H1 (cell line): Measurements from ENCODE around the gene GDPD2.

Experiments used
- POLR2A ChIP-seq, 2 experiments: IDR thresholded peaks; 1 replicate in 1 of 2; 2 replicates in 1 of 2; pipeline ENCODE4 v1.6.1; 2011; ENCODE audit warnings: low read depth in 2 of 2, low read length in 2 of 2, mild to moderate bottlenecking in 2 of 2; ENCODE audit errors: control extremely low read depth in 1 of 2
- RAD21 ChIP-seq, 2 experiments: IDR thresholded peaks in 1 of 2; conservative IDR thresholded peaks in 1 of 2; 2 replicates each; pipeline ENCODE4 v1.6.1; 2011; ENCODE audit warnings: low read depth in 2 of 2, low read length in 2 of 2, improper control_type of control experiment in 1 of 2, inconsistent platforms in 1 of 2, mild to moderate bottlenecking in 1 of 2, moderate library complexity in 1 of 2
- SP1 ChIP-seq: IDR thresholded peaks from 2 replicates; pipeline ENCODE4 v1.6.1; 2011; ENCODE audit warnings: low read depth, low read length
- SP2 ChIP-seq: IDR thresholded peaks from 2 replicates; pipeline ENCODE4 v1.6.1; 2012; ENCODE audit warnings: mild to moderate bottlenecking, low read length, inconsistent platforms

- TF ChIP-seq POLR2A (IDR thresholded peaks at IDR 0.05; ENCODE audit: control extremely low read depth in 1 of 2, low read depth in 2 of 2, low read length in 2 of 2) (no peak), RAD21 (IDR thresholded peaks at IDR 0.05 in 1 of 2, conservative IDR thresholded peaks at IDR 0.05 in 1 of 2; ENCODE audit: low read depth in 2 of 2, low read length in 2 of 2) (no peak), SP2 (no peak), SP1 (no peak)
These were observed 26.4 kb downstream of the GDPD2 start for GRCh38 chrX:70449457-70449966.
